Activated CD4-positive, alpha-beta T cell treated with anti-CD3 and anti-CD28 coated beads, Interleukin-2, amount 10 ng/mL, durations not matched to agents 7 days and 5 days (primary cell): Measurements from ENCODE around the gene ZNHIT2. TPM values are rescaled to one million over a fixed set of nuclear protein-coding genes. Genes with fewer than 3 reads are reported as not detected.

ENCODE experiments used
- CTCF ChIA-PET: fragments of 350-600 bp; sonication (Branson Sonifier 250); formaldehyde crosslinking; loops from one replicate; lab custom pipeline; 2021; ENCODE audit warnings: antibody characterized with exemption; lab: Charles Lee
- POLR2A ChIA-PET: fragments of 350-600 bp; sonication (Branson Sonifier 250); formaldehyde crosslinking; loops from one replicate; lab custom pipeline; 2021; ENCODE audit warnings: antibody characterized with exemption; lab: Charles Lee
- DNase-seq: peaks from one replicate; pipeline ENCODE4 v3.0.0-alpha.2; 2020
- H3K27ac Mint-ChIP-seq: one replicate; pipeline ENCODE4 v1.8.0; 2021; ENCODE audit warnings: mild to moderate bottlenecking, moderate library complexity, mixed read lengths
- H3K27me3 Mint-ChIP-seq: one replicate; pipeline ENCODE4 v1.8.0; 2021; ENCODE audit warnings: mixed read lengths
- H3K36me3 Mint-ChIP-seq: one replicate; pipeline ENCODE4 v1.8.0; 2021; ENCODE audit warnings: low read depth, mixed read lengths
- H3K4me1 Mint-ChIP-seq: one replicate; pipeline ENCODE4 v1.8.0; 2021; ENCODE audit warnings: mixed read lengths
- H3K4me3 Mint-ChIP-seq: one replicate; pipeline ENCODE4 v1.8.0; 2021; ENCODE audit warnings: mild to moderate bottlenecking, moderate library complexity, mixed read lengths
- H3K9me3 Mint-ChIP-seq: one replicate; pipeline ENCODE4 v1.8.0; 2021; ENCODE audit warnings: mixed read lengths
- total RNA-seq, 2 experiments: library from RNA; stranded (reverse); gene quantifications; one replicate each; pipeline ENCODE4 v1.2.3, GENCODE V29; 2021

The ZNHIT2 gene
- 1 to 10 TPM; 8.6 to 9.9 TPM for total RNA-seq

- no peaks in the 10 kb centered on the region for H3K27me3 Mint-ChIP-seq
- peak; percentile 100 for DNase-seq
- no peaks in the 10 kb centered on the region for H3K9me3 Mint-ChIP-seq
- peaks cover 40% of the 10 kb centered on the region for H3K36me3 Mint-ChIP-seq
- ChIA-PET POLR2A (interaction anchor here (0.6 to 1.1 kb wide), 2 partner anchors 145 to 532 kb away, joined by 3 read pairs; partner anchors contain the start of gene POLA2), CTCF (interaction anchor here (0.6 to 2.5 kb wide), 29 partner anchors 9 to 484 kb away, joined by 3 to 12 read pairs (median 4); partner anchors contain the start of genes ARL2, CAPN1, CDCA5 and DPF2)
- peak within 1 kb of the TSS; percentile 87 for H3K4me3 Mint-ChIP-seq
- peaks cover 64% of the 10 kb centered on the region for H3K4me1 Mint-ChIP-seq
- peak within 1 kb of the TSS; percentile 96 for H3K27ac Mint-ChIP-seq
These were observed at the start of gene ZNHIT2 for GRCh38 chr11:65117206-65118096. TSS of gene ZNHIT2 (minus strand) at chr11:65117701. CDS start at chr11:65117653, 48 bp downstream.

GRCh38 chr11:65166893-65167292 is 49.4 kb upstream of the ZNHIT2 start:
- Mint-ChIP-seq H3K4me3 (no peak overlapping the region), H3K36me3 (no peaks in the 10 kb centered on the region), H3K9me3 (no peaks in the 10 kb centered on the region), H3K4me1 (peaks cover 12% of the 10 kb centered on the region), H3K27me3 (no peaks in the 10 kb centered on the region), H3K27ac (no peak overlapping the region)
- no peak for DNase-seq
- CTCF ChIA-PET, result no interaction called here
- POLR2A ChIA-PET, result no interaction called here

DNA sequence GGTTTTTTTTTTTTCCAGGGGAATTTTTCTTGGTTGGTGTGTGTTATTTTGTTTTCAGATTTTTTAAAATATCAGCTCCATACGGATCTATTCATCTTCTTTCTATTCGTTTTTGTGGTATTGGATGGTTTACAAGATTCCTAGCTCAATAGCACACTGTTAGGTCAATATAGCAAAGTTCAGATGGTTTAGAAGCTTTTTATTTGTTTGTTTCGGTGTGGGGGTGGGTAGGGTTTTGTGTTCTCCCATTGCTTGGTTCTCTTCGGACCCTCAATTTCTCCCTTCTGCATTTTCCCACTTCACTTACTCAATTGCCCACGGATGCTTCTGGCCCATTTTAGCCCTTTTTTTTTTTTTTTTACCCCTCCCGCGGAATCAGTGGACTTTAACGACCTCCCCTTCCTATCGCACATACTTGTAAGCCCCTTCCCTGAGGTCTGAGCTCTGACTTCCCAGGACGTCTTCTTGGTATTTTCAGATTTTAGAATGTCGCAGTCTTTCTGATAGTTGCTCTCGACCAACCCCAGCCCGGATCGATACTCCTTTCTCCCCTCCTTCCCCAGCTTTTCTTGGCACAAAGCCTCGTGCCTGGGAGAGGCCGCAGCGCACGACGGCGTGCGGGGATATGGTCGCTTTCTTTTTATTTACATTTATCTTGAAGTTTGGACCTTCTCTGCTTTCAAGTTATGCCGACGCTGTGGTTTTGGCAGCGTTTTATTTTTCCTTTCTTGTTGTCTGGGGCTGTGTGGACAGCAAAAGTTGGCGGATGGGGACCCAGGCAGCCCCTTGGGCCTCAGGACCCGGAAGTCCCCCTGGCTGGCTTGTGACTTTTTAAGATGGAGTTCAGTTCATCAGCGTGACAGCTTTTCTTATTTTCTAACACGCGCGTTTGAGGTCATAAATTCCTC is 48.2 kb upstream of the ZNHIT2 start:
- no peak overlapping the region for H3K27ac Mint-ChIP-seq
- no peaks in the 10 kb centered on the region for H3K9me3 Mint-ChIP-seq
- peaks cover 12% of the 10 kb centered on the region for H3K4me1 Mint-ChIP-seq
- ChIA-PET POLR2A (no interaction called here), CTCF (interaction anchor here (0.8 kb wide), 1 partner anchor 16 kb away, joined by 3 read pairs; the partner anchor contains the start of gene CAPN1)
- DNase-seq, result no peak
- H3K4me3 Mint-ChIP-seq, result no peak overlapping the region
- H3K36me3 Mint-ChIP-seq, result no peaks in the 10 kb centered on the region
- no peaks in the 10 kb centered on the region for H3K27me3 Mint-ChIP-seq

- peaks cover 8% of the 10 kb centered on the region for H3K27me3 Mint-ChIP-seq
- POLR2A ChIA-PET, result no interaction called here
- H3K4me3 Mint-ChIP-seq, result no peak overlapping the region
- H3K4me1 Mint-ChIP-seq, result peaks cover 3% of the 10 kb centered on the region
- DNase-seq, result no peak
- H3K36me3 Mint-ChIP-seq, result no peaks in the 10 kb centered on the region
- CTCF ChIA-PET, result interaction anchor here (1.6 kb wide), 1 partner anchor 28 kb away, joined by 7 read pairs; no protein-coding TSS in a partner anchor
- no peaks in the 10 kb centered on the region for H3K9me3 Mint-ChIP-seq
- no peak overlapping the region for H3K27ac Mint-ChIP-seq
These were observed 46.2 kb upstream of the ZNHIT2 start for GRCh38 chr11:65163684-65164083.

DNA sequence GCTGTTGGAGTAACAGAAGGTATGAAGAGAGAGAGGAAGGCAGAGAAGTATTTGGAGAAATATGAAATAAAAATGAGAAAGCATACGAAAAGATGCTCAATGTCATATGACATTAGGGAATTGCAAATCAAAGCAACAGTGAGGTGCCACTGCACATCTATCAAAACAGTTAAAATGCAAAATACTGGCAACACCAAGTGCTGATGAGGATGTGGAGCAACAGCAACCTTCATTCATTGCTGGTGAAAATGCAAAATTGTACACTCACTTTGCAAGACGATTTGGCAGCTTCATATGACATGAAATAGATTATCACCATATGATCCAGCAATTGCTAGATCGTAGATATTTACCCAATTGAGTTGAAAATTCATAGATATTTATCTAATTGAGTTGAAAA is 43.1 kb upstream of the ZNHIT2 start:
- no peak overlapping the region for H3K4me3 Mint-ChIP-seq
- H3K9me3 Mint-ChIP-seq, result no peaks in the 10 kb centered on the region
- H3K4me1 Mint-ChIP-seq, result peaks cover 9% of the 10 kb centered on the region
- POLR2A ChIA-PET, result no interaction called here
- DNase-seq, result no peak
- CTCF ChIA-PET, result interaction anchor here (2.4 kb wide), 1 partner anchor 21 kb away, joined by 6 read pairs; the partner anchor contains the start of gene CAPN1
- no peak overlapping the region for H3K27ac Mint-ChIP-seq
- peaks cover 10% of the 10 kb centered on the region for H3K27me3 Mint-ChIP-seq
- no peaks in the 10 kb centered on the region for H3K36me3 Mint-ChIP-seq

GRCh38 chr11:65159012-65159411 is 41.5 kb upstream of the ZNHIT2 start:
- H3K27ac Mint-ChIP-seq, result no peak overlapping the region
- CTCF ChIA-PET, result no interaction called here

GRCh38 chr11:65157336-65157735 is 39.8 kb upstream of the ZNHIT2 start:
- DNase-seq, result no peak
- ChIA-PET POLR2A (no interaction called here), CTCF (interaction anchor here (0.5 kb wide), 1 partner anchor 21 kb away, joined by 3 read pairs; no protein-coding TSS in a partner anchor)
- H3K4me1 Mint-ChIP-seq, result peaks cover 13% of the 10 kb centered on the region
- no peak overlapping the region for H3K4me3 Mint-ChIP-seq
- no peaks in the 10 kb centered on the region for H3K9me3 Mint-ChIP-seq
- peaks cover 19% of the 10 kb centered on the region for H3K27me3 Mint-ChIP-seq
- no peak overlapping the region for H3K27ac Mint-ChIP-seq
- H3K36me3 Mint-ChIP-seq, result no peaks in the 10 kb centered on the region

More at GRCh38 chr11:65159012-65159411, 41.5 kb upstream of the ZNHIT2 start:
- H3K36me3 Mint-ChIP-seq, result no peaks in the 10 kb centered on the region
- H3K4me1 Mint-ChIP-seq, result peaks cover 9% of the 10 kb centered on the region
- peaks cover 10% of the 10 kb centered on the region for H3K27me3 Mint-ChIP-seq
- H3K9me3 Mint-ChIP-seq, result no peaks in the 10 kb centered on the region
- POLR2A ChIA-PET, result no interaction called here
- no peak overlapping the region for H3K4me3 Mint-ChIP-seq
- DNase-seq, result no peak

DNA sequence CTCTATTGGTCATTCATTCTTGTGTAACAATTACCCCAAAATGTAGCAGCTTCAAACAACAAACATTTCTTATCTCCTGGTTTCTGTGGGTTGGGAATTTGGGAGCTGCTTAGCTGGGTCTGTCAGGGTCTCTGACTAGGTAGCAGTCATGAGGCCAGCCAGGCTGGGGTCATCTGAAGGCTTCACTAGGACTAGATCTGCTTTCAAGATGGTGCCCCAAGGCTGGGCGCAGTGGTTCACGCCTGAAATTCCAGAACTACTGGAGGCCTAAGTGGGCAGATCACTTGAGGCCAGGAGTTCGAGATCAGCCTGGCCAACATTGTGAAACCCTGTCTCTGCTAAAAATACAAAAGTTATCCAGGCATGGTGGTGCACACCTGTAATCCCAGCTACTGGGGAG is 39.4 kb upstream of the ZNHIT2 start:
- no peaks in the 10 kb centered on the region for H3K9me3 Mint-ChIP-seq
- H3K4me3 Mint-ChIP-seq, result no peak overlapping the region
- H3K36me3 Mint-ChIP-seq, result no peaks in the 10 kb centered on the region
- peaks cover 19% of the 10 kb centered on the region for H3K27me3 Mint-ChIP-seq
- no peak for DNase-seq
- H3K27ac Mint-ChIP-seq, result no peak overlapping the region
- ChIA-PET CTCF (interaction anchor here (0.5 kb wide), 1 partner anchor 21 kb away, joined by 3 read pairs; no protein-coding TSS in a partner anchor), POLR2A (no interaction called here)
- peaks cover 17% of the 10 kb centered on the region for H3K4me1 Mint-ChIP-seq

DNA sequence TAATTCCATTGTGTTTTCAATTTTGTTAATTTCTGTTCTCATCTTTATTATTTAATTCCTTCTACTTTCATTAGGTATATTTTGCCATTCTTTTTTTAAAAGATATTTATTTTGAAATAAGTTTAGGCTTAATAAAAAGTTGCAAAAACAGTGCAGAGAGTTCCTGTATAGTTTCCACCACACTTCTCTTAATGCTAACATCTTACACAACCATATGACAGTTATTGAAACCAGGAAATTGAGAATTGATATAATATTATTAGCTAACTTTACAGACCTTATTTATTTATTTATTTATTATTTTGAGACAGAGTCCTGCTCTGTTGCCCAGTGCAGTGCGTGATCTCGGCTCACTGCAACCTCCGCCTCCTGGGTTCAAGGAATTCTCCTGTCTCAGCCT is 38.8 kb upstream of the ZNHIT2 start:
- Mint-ChIP-seq H3K4me1 (peaks cover 20% of the 10 kb centered on the region), H3K9me3 (no peaks in the 10 kb centered on the region), H3K4me3 (no peak overlapping the region), H3K27me3 (peaks cover 19% of the 10 kb centered on the region), H3K27ac (no peak overlapping the region), H3K36me3 (no peaks in the 10 kb centered on the region)
- DNase-seq, result no peak
- ChIA-PET POLR2A (no interaction called here), CTCF (no interaction called here)

- ChIA-PET POLR2A (no interaction called here), CTCF (interaction anchor here (0.6 kb wide), 1 partner anchor 298 kb away, joined by 3 read pairs; no protein-coding TSS in a partner anchor)
- H3K27ac Mint-ChIP-seq, result no peak overlapping the region
- H3K36me3 Mint-ChIP-seq, result no peaks in the 10 kb centered on the region
- no peaks in the 10 kb centered on the region for H3K9me3 Mint-ChIP-seq
- peaks cover 13% of the 10 kb centered on the region for H3K27me3 Mint-ChIP-seq
- DNase-seq, result no peak
- H3K4me1 Mint-ChIP-seq, result peaks cover 21% of the 10 kb centered on the region
- no peak overlapping the region for H3K4me3 Mint-ChIP-seq
These were observed 34.6 kb upstream of the ZNHIT2 start for GRCh38 chr11:65152122-65152521.

- ChIA-PET POLR2A (no interaction called here), CTCF (no interaction called here)
These were observed 33.9 kb upstream of the ZNHIT2 start for GRCh38 chr11:65151331-65151899.

More at GRCh38 chr11:65151331-65151899, 33.9 kb upstream of the ZNHIT2 start:
- Mint-ChIP-seq H3K4me3 (no peak overlapping the region), H3K27me3 (peaks cover 13% of the 10 kb centered on the region), H3K9me3 (no peaks in the 10 kb centered on the region), H3K4me1 (peaks cover 18% of the 10 kb centered on the region), H3K36me3 (no peaks in the 10 kb centered on the region), H3K27ac (no peak overlapping the region)
- no peak for DNase-seq
